Measurements from ENCODE around the gene RWDD1.

DNA sequence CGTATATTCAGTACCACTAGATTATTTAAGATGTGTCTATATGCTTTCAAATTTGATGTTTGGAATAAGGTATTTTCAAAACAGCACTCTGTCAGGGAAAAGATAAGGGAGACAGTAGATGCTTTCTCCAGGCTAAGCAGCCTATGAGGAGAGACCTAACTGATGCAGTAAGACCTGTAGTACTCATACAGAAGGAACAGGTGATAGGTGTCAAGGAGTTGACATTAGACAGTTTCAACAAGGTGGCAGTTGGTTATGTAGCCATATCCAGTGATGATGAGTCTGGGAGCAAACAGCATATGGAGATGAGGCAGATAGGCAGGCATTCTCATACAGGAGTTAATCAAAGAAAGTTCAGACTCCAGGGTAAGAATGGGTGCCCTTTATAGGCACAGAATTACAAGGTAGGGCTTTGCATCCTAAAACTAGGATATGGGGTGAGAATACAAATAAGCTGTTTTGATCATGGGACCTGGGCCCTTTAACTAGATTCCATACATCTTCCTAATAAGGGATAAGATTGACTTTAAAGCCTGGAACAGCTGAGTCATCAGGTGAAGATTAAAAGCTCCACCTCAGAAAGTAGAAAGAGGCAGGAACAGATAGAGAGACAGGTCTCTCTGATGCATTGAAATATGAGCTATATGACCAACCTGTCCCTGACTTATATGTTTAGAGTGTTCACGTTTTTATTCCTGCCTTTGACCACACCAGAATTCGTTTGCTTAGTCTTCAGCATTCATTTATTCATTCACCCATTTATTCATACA lies 52.9 kb downstream of the RWDD1 start:
- TF ChIP-seq, protein P1, sequence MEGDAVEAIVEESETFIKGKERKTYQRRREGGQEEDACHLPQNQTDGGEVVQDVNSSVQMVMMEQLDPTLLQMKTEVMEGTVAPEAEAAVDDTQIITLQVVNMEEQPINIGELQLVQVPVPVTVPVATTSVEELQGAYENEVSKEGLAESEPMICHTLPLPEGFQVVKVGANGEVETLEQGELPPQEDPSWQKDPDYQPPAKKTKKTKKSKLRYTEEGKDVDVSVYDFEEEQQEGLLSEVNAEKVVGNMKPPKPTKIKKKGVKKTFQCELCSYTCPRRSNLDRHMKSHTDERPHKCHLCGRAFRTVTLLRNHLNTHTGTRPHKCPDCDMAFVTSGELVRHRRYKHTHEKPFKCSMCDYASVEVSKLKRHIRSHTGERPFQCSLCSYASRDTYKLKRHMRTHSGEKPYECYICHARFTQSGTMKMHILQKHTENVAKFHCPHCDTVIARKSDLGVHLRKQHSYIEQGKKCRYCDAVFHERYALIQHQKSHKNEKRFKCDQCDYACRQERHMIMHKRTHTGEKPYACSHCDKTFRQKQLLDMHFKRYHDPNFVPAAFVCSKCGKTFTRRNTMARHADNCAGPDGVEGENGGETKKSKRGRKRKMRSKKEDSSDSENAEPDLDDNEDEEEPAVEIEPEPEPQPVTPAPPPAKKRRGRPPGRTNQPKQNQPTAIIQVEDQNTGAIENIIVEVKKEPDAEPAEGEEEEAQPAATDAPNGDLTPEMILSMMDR (IDR thresholded peaks at IDR 0.05): no peak
- no peak for TF ChIP-seq ZFX (IDR thresholded peaks at IDR 0.05; ENCODE audit: borderline replicate concordance)
